ENCODE measurements around the gene STRADB. TPM values are rescaled to one million over a fixed set of nuclear protein-coding genes. Genes with fewer than 3 reads are reported as not detected.
"Not testable (repeated sequence)": the region's sequence is repeated elsewhere in the genome, so short reads cannot be mapped to it uniquely, and the experiment has no call there.

STRADB gene
- total RNA-seq, 1 experiment from 2014 or later, result 17.4 TPM

DNA sequence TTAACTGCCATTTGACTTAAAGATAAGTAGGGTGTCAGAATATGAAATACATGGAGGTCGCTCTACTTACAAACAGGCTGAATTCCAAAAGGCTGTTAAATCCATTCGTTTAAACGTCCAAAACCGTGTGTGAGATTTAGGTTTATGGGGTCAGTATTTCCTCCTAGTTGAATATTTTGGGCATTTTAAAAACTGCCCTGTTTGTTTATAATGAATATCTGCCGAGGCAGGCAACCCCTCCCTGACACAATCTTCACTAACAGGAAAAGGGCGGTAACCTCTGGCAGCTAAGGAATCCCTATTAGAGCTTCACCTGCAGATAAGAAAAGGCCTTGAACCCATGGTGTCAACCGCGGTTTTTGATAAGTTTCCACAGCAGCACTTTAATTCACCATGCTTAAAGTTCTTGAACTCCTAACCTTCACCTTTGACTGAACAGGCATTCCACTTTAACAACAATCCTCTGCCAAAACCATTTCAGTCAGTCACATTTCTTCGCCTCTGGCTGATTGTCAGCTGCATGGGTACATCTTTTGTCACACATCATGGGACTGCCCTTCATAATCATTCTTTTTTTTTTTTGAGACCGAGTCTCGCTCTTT, 18.0 kb upstream of the STRADB start:
- no peak for ATAC-seq
- Histone ChIP-seq H3K4me2 (ENCODE audit: low read length) (no peak overlapping the region), H3K9me3 (ENCODE audit: control insufficient read depth in 1 of 2, insufficient read depth in 1 of 2, low read depth in 1 of 2, low read length in 2 of 2) (no peaks in the 10 kb centered on the region), H3K9me2 (ENCODE audit: insufficient read depth) (no peaks in the 10 kb centered on the region), H3K4me3 (replicated peaks in 1 of 2; ENCODE audit: low read depth in 1 of 2, low read length in 2 of 2) (no peak overlapping the region), H3K4me1 (ENCODE audit: control insufficient read depth in 1 of 2, insufficient read depth in 2 of 2, low read length in 2 of 2) (no peaks in the 10 kb centered on the region), H3K9ac (ENCODE audit: low read length) (no peak overlapping the region), H3K27ac (ENCODE audit: low read depth, low read length) (no peak overlapping the region), H3K36me3 (ENCODE audit: control insufficient read depth in 1 of 2, insufficient read depth in 2 of 2, low read length in 2 of 2) (no peaks in the 10 kb centered on the region), H4K20me1 (ENCODE audit: insufficient read depth) (no peaks in the 10 kb centered on the region), H3K27me3 (ENCODE audit: insufficient read depth, low read length) (no peaks in the 10 kb centered on the region), H3K79me2 (ENCODE audit: insufficient read depth, low read length) (no peaks in the 10 kb centered on the region; the same call in 1 of the 2 replicates), H2AFZ (ENCODE audit: low read depth, low read length, poor library complexity, severe bottlenecking) (no peak overlapping the region)
- ChIA-PET CTCF (no interaction called here), POLR2A (no interaction called here), RAD21 (ENCODE audit: low non-redundant PET in 1 of 2, low total read pairs in 2 of 2, uncharacterized antibody in 2 of 2, unreplicated experiment in 2 of 2) (no interaction called here)
- intact Hi-C loops (cut with micrococcal nuclease), result no loop called here
- BruUV-seq (replicated peaks), result no TSS peak
- TF ChIP-seq, protein P1, sequence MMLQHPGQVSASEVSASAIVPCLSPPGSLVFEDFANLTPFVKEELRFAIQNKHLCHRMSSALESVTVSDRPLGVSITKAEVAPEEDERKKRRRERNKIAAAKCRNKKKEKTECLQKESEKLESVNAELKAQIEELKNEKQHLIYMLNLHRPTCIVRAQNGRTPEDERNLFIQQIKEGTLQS (IDR thresholded peaks at IDR 0.05), result no peak
- TF ChIP-seq, protein P2, sequence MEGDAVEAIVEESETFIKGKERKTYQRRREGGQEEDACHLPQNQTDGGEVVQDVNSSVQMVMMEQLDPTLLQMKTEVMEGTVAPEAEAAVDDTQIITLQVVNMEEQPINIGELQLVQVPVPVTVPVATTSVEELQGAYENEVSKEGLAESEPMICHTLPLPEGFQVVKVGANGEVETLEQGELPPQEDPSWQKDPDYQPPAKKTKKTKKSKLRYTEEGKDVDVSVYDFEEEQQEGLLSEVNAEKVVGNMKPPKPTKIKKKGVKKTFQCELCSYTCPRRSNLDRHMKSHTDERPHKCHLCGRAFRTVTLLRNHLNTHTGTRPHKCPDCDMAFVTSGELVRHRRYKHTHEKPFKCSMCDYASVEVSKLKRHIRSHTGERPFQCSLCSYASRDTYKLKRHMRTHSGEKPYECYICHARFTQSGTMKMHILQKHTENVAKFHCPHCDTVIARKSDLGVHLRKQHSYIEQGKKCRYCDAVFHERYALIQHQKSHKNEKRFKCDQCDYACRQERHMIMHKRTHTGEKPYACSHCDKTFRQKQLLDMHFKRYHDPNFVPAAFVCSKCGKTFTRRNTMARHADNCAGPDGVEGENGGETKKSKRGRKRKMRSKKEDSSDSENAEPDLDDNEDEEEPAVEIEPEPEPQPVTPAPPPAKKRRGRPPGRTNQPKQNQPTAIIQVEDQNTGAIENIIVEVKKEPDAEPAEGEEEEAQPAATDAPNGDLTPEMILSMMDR (IDR thresholded peaks at IDR 0.05 in 2 of 3, conservative IDR thresholded peaks at IDR 0.05 in 1 of 3; ENCODE audit: borderline replicate concordance in 1 of 3, insufficient read depth in 1 of 3, low read depth in 2 of 3, low read length in 2 of 3), result no peak
- TF ChIP-seq EZH2phosphoT487 (IDR thresholded peaks at IDR 0.05; ENCODE audit: borderline replicate concordance), result no peak
- no peak for DNase-seq (ENCODE audit: low read depth, low spot score)

DNA sequence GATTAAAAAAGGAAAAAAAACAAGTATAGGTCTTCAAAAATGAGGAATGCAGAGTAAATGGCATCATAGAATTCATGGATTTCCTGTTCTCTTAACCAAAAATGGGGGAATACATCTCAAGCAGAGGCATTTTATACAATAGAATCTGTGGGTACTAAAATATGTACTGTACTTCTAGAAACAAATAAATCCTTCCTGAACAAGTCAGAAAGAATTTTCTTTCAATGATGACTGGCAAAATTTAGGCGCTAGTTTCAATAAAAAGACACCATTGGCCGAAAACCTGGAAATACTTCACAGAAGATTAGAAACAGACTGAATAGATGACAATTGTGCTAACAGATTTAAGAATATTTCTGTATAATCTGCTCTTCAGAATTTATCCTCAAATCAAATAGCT, 15.4 kb upstream of the STRADB start:
- no peaks in the 10 kb centered on the region for H3K9me2 ChIP-seq (ENCODE audit: insufficient read depth)

DNA sequence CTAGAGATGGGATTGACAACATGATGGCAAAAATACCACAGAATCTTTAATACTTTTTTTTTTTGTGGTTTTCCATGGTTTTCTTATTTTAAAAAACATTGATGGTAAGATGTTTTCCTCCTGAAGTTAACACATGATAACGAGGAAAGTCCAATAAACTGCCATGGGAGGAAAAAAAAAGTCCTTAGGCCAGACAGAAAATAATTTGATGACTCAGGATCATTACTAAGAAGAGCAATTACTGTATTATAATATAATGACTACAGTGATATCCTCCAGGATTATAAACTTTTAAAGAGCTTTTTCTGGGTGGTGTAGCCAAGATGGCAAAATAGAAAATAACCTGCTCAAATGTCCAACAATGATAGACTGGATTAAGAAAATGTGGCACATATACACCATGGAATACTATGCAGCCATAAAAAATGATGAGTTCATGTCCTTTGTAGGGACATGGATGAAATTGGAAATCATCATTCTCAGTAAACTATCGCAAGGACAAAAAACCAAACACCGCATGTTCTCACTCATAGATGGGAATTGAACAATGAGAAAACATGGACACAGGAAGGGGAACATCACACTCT, 12.1 kb upstream of the STRADB start:
- DNase-seq (ENCODE audit: low read depth, low spot score); ATAC-seq; CTCF ChIA-PET; H3K27me3 ChIP-seq (ENCODE audit: insufficient read depth, low read length); BruUV-seq (replicated peaks); H3K9ac ChIP-seq (ENCODE audit: low read length); H3K4me3 ChIP-seq (replicated peaks in 1 of 2; ENCODE audit: low read depth in 1 of 2, low read length in 2 of 2); H4K20me1 ChIP-seq (ENCODE audit: insufficient read depth); H2AFZ ChIP-seq (ENCODE audit: low read depth, low read length, poor library complexity, severe bottlenecking); RAD21 ChIA-PET (ENCODE audit: low non-redundant PET in 1 of 2, low total read pairs in 2 of 2, uncharacterized antibody in 2 of 2, unreplicated experiment in 2 of 2); H3K79me2 ChIP-seq (ENCODE audit: insufficient read depth, low read length); H3K9me2 ChIP-seq (ENCODE audit: insufficient read depth); H3K9me3 ChIP-seq (ENCODE audit: control insufficient read depth in 1 of 2, insufficient read depth in 1 of 2, low read depth in 1 of 2, low read length in 2 of 2); H3K27ac ChIP-seq (ENCODE audit: low read depth, low read length); H3K4me2 ChIP-seq (ENCODE audit: low read length); POLR2A ChIA-PET; intact Hi-C loops (cut with micrococcal nuclease); H3K36me3 ChIP-seq (ENCODE audit: control insufficient read depth in 1 of 2, insufficient read depth in 2 of 2, low read length in 2 of 2): not testable (repeated sequence)
- peaks cover 9 to 11% of the 10 kb centered on the region in 2 experiments for H3K4me1 ChIP-seq (ENCODE audit: control insufficient read depth in 1 of 2, insufficient read depth in 2 of 2, low read length in 2 of 2)

More for the DNA sequence above, 15.4 kb upstream of the STRADB start:
- Histone ChIP-seq H2AFZ (ENCODE audit: low read depth, low read length, poor library complexity, severe bottlenecking) (no peak overlapping the region), H3K27ac (ENCODE audit: low read depth, low read length) (no peak overlapping the region), H3K79me2 (ENCODE audit: insufficient read depth, low read length) (no peaks in the 10 kb centered on the region; the same call in 1 of the 2 replicates), H3K4me3 (replicated peaks in 1 of 2; ENCODE audit: low read depth in 1 of 2, low read length in 2 of 2) (no peak overlapping the region), H3K4me2 (ENCODE audit: low read length) (no peak overlapping the region), H4K20me1 (ENCODE audit: insufficient read depth) (no peaks in the 10 kb centered on the region), H3K4me1 (ENCODE audit: control insufficient read depth in 1 of 2, insufficient read depth in 2 of 2, low read length in 2 of 2) (peaks cover 9 to 11% of the 10 kb centered on the region in 2 experiments), H3K36me3 (ENCODE audit: control insufficient read depth in 1 of 2, insufficient read depth in 2 of 2, low read length in 2 of 2) (no peaks in the 10 kb centered on the region), H3K9me3 (ENCODE audit: control insufficient read depth in 1 of 2, insufficient read depth in 1 of 2, low read depth in 1 of 2, low read length in 2 of 2) (no peaks in the 10 kb centered on the region), H3K27me3 (ENCODE audit: insufficient read depth, low read length) (no peaks in the 10 kb centered on the region), H3K9ac (ENCODE audit: low read length) (no peak overlapping the region)
- ChIA-PET POLR2A (no interaction called here), CTCF (no interaction called here), RAD21 (ENCODE audit: low non-redundant PET in 1 of 2, low total read pairs in 2 of 2, uncharacterized antibody in 2 of 2, unreplicated experiment in 2 of 2) (no interaction called here)
- no peak for TF ChIP-seq SRF (IDR thresholded peaks at IDR 0.05; ENCODE audit: low read depth)
- TF ChIP-seq FOSL1 (IDR thresholded peaks at IDR 0.05; ENCODE audit: low read depth), result no peak
- TF ChIP-seq POLR2A (IDR thresholded peaks at IDR 0.05; ENCODE audit: borderline replicate concordance, extremely low read depth, insufficient read depth, insufficient read length), result no peak
- TF ChIP-seq RAD21 (IDR thresholded peaks at IDR 0.05; ENCODE audit: low read depth), result no peak
- TF ChIP-seq SIN3A (IDR thresholded peaks at IDR 0.05; ENCODE audit: low read depth), result no peak
- TF ChIP-seq SP1 (IDR thresholded peaks at IDR 0.05; ENCODE audit: low read depth), result no peak
- TF ChIP-seq, protein P1 (IDR thresholded peaks at IDR 0.05), result no peak
- no peak for TF ChIP-seq POLR2AphosphoS5 (IDR thresholded peaks at IDR 0.05; ENCODE audit: low read depth, low read length)
- intact Hi-C loops (cut with micrococcal nuclease), result no loop called here
- BruUV-seq (replicated peaks), result no TSS peak
- no peak for ATAC-seq
- DNase-seq (ENCODE audit: low read depth, low spot score), result no peak

Measured in HCT116 (cell line).